Loucy (cell line): ENCODE data around the gene GAREM1.

Source experiments
- H2AFZ ChIP-seq: fragments of 200-600 bp; sonication (generic); 2 replicates; pipeline ENCODE4 v1.6.0; 2016; ENCODE audit warnings: antibody characterized with exemption, mild to moderate bottlenecking, low read length, moderate library complexity
- H3F3A ChIP-seq: fragments of 200-600 bp; 2 replicates; pipeline ENCODE4 v1.6.0; 2016; ENCODE audit warnings: antibody characterized with exemption, low read depth, mild to moderate bottlenecking
- H3K27me3 ChIP-seq: fragments of 200-600 bp; sonication (generic); 2 replicates; pipeline ENCODE4 v1.6.1; 2014; ENCODE audit warnings: low read length, mild to moderate bottlenecking; ENCODE audit not compliant: insufficient read depth, poor library complexity, severe bottlenecking
- H3K36me3 ChIP-seq: fragments of 200-600 bp; sonication (generic); 2 replicates; pipeline ENCODE4 v1.6.1; 2016; ENCODE audit warnings: low read length; ENCODE audit not compliant: insufficient read depth
- H3K4me1 ChIP-seq: fragments of 200-600 bp; sonication (generic); 2 replicates; pipeline ENCODE4 v1.5.1; 2014; ENCODE audit warnings: low read length, mild to moderate bottlenecking; ENCODE audit not compliant: insufficient read depth, poor library complexity, severe bottlenecking
- H3K4me2 ChIP-seq: fragments of 200-600 bp; sonication (generic); 2 replicates; pipeline ENCODE4 v1.6.0; 2014; ENCODE audit warnings: antibody characterized with exemption, low read length, low read depth, mild to moderate bottlenecking; ENCODE audit not compliant: poor library complexity, severe bottlenecking
- H3K4me3 ChIP-seq: fragments of 200-600 bp; sonication (generic); 2 replicates; pipeline ENCODE4 v1.5.1; 2014; ENCODE audit warnings: low read length, mild to moderate bottlenecking, mixed read lengths; ENCODE audit not compliant: poor library complexity, severe bottlenecking
- H3K79me2 ChIP-seq: fragments of 200-600 bp; sonication (generic); 2 replicates; pipeline ENCODE4 v1.6.1; 2014; ENCODE audit warnings: low read length; ENCODE audit not compliant: insufficient read depth
- H3K9ac ChIP-seq: fragments of 200-600 bp; sonication (generic); 2 replicates; pipeline ENCODE4 v1.6.0; 2014; ENCODE audit warnings: mild to moderate bottlenecking, low read depth, low read length, moderate library complexity; ENCODE audit not compliant: poor library complexity, severe bottlenecking
- H3K9me2 ChIP-seq: fragments of 200-600 bp; sonication (generic); replicated peaks from 2 replicates; pipeline ENCODE4 v1.6.1; 2016; ENCODE audit warnings: low read depth, low read length, mixed read lengths
- H3K9me3 ChIP-seq: fragments of 200-600 bp; sonication (generic); 2 replicates; pipeline ENCODE4 v1.6.1; 2014; ENCODE audit warnings: mild to moderate bottlenecking, antibody characterized with exemption, low read length, low read depth; ENCODE audit not compliant: insufficient read depth
- H4K20me1 ChIP-seq: fragments of 200-600 bp; sonication (generic); 2 replicates; pipeline ENCODE4 v1.6.0; 2014; ENCODE audit warnings: antibody characterized with exemption, low read length, mild to moderate bottlenecking; ENCODE audit not compliant: insufficient read depth, poor library complexity, severe bottlenecking
- EZH2phosphoT487 ChIP-seq: fragments of 200-600 bp; IDR thresholded peaks from 2 replicates; pipeline ENCODE4 v1.6.1; 2018; ENCODE audit warnings: antibody characterized with exemption, mild to moderate bottlenecking, moderate library complexity, borderline replicate concordance
- TF ChIP-seq, protein P1 (sequence below): fragments of 200-600 bp; sonication (generic); conservative IDR thresholded peaks from 2 replicates; pipeline ENCODE4 v1.5.1; 2014; ENCODE audit warnings: mild to moderate bottlenecking, antibody characterized with exemption, low read length

Gene GAREM1

DNA sequence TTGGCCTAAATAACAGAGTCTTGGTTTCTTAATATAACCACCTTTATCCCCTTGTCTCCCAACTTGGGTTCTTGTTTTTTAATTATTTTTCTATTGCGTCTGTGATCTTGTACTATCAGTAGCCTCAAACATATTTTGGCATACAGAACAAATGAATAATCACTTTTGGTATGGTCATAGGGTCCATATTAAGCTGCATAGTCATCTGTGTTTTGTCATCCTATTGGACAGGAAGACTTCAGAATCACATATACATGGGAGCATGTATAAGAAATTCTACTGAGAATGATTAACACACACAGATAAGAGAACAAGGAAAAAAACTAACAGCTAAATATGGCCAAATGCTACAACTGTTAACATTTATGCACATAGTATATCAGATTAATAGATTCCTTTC lies 154.8 kb downstream of the GAREM1 start:
- H3F3A ChIP-seq, result no peaks in the 10 kb centered on the region
- H3K4me3 ChIP-seq, result no peak overlapping the region
- H3K4me2 ChIP-seq, result no peak overlapping the region
- TF ChIP-seq EZH2phosphoT487, result no peak
- TF ChIP-seq, protein P1, sequence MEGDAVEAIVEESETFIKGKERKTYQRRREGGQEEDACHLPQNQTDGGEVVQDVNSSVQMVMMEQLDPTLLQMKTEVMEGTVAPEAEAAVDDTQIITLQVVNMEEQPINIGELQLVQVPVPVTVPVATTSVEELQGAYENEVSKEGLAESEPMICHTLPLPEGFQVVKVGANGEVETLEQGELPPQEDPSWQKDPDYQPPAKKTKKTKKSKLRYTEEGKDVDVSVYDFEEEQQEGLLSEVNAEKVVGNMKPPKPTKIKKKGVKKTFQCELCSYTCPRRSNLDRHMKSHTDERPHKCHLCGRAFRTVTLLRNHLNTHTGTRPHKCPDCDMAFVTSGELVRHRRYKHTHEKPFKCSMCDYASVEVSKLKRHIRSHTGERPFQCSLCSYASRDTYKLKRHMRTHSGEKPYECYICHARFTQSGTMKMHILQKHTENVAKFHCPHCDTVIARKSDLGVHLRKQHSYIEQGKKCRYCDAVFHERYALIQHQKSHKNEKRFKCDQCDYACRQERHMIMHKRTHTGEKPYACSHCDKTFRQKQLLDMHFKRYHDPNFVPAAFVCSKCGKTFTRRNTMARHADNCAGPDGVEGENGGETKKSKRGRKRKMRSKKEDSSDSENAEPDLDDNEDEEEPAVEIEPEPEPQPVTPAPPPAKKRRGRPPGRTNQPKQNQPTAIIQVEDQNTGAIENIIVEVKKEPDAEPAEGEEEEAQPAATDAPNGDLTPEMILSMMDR, result no peak
- H3K9me3 ChIP-seq, result no peaks in the 10 kb centered on the region
- H3K9ac ChIP-seq, result no peak overlapping the region
- H3K27me3 ChIP-seq, result no peaks in the 10 kb centered on the region
- no peaks in the 10 kb centered on the region for H4K20me1 ChIP-seq
- H3K9me2 ChIP-seq, result no peaks in the 10 kb centered on the region
- no peaks in the 10 kb centered on the region for H3K36me3 ChIP-seq
- no peaks in the 10 kb centered on the region for H3K4me1 ChIP-seq
- H3K79me2 ChIP-seq, result no peaks in the 10 kb centered on the region
- H2AFZ ChIP-seq, result no peak overlapping the region

DNA sequence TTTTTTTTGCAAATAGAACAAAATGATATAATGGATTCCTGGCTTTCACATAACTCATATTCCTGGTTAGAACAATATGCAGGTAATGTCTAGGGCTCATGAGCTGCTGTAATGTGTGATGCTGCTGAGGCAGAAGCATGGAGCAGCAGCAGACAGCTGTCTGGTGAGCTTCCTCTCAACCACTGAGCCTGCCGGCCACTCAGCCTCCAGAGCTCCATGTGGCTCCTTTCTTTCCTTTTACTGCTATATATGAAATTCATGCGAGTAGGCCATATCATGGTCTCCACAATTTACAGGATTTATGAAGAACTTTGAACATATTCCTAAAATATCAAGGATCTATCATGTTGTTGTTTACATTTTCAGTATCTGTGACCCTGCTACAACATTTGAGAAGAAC lies 159.9 kb downstream of the GAREM1 start:
- Histone ChIP-seq H3K36me3 (no peaks in the 10 kb centered on the region), H3K4me1 (no peaks in the 10 kb centered on the region), H3K9me2 (no peaks in the 10 kb centered on the region), H3K4me2 (no peak overlapping the region), H3K9ac (no peak overlapping the region), H3K79me2 (no peaks in the 10 kb centered on the region), H4K20me1 (no peaks in the 10 kb centered on the region), H3F3A (no peaks in the 10 kb centered on the region), H3K4me3 (no peak overlapping the region), H2AFZ (no peak overlapping the region), H3K9me3 (no peaks in the 10 kb centered on the region), H3K27me3 (no peaks in the 10 kb centered on the region)
- TF ChIP-seq, protein P1, result no peak

DNA sequence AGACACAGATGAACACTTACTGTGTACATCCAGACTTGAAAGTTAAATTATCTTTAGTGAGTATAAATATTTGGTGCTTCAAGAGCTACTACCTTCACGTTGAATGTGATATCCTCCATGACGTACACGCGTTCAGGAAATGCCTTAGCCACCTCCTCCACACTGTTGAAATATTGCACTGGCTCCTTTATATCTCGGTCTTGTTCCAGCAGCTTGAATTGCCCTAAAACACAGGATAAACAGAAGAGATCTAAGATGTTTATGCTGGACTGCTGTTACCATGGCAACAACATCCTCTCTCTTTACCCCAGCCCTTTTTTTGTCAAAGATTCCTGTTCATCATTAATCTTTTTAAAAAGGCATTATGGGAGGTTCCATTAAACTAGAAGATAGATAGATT lies 160.6 kb downstream of the GAREM1 start:
- Histone ChIP-seq H3K36me3 (no peaks in the 10 kb centered on the region), H4K20me1 (no peaks in the 10 kb centered on the region), H3K27me3 (no peaks in the 10 kb centered on the region), H3K79me2 (no peaks in the 10 kb centered on the region), H3K9ac (no peak overlapping the region), H3K4me1 (no peaks in the 10 kb centered on the region), H3K4me3 (no peak overlapping the region), H3K4me2 (no peak overlapping the region), H3K9me3 (no peaks in the 10 kb centered on the region), H3K9me2 (no peaks in the 10 kb centered on the region), H3F3A (no peaks in the 10 kb centered on the region), H2AFZ (no peak overlapping the region)
- TF ChIP-seq, protein P1, result no peak
- TF ChIP-seq EZH2phosphoT487, result no peak
